Stimulated activated CD8-positive, alpha-beta memory T cell treated with anti-CD3 and anti-CD28 coated beads, Interleukin-12 subunit alpha, Interleukin-12 subunit beta, amount 100 ng/mL, for 24 hours (primary cell): ENCODE measurements around the gene JAM2.
A peak's percentile ranks its signal among the peaks of the same experiment; 100 is the strongest.

Experiments
- DNase-seq: peaks from one replicate; pipeline ENCODE4 v3.0.0-alpha.2; 2020; ENCODE audit errors: extremely low read depth

The JAM2 gene

DNA sequence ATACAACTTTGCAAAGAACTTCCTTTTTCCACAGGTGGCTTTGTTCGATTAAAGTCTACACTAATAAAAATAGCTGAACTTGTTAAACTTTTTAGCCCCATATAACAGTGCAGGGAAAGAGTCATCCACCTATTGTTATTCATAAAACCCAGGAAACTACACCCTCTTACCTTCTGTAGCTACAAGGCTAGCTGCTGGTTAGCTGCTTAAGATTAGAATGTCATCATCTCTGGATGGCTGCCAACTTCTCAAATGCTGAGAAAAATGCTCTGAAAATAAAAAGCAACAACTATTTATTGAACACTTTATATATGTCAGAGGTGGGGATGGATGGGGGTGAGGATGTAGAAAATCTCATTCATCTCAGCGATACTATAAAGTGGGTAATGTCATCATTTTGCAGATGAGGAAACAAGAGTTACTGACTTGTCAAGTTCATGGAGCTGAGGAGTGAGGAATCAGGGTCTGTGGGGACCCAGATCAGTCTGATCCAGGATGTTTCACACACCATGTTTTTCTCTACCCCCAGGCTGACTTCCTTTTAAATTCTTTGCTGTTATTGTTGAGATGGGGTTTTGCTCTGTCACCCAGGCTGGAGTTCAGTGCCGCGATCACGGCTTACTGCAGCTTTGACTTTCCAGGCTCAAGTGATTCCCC lies 78.6 kb downstream of the JAM2 start:
- DNase-seq, result no peak

DNA sequence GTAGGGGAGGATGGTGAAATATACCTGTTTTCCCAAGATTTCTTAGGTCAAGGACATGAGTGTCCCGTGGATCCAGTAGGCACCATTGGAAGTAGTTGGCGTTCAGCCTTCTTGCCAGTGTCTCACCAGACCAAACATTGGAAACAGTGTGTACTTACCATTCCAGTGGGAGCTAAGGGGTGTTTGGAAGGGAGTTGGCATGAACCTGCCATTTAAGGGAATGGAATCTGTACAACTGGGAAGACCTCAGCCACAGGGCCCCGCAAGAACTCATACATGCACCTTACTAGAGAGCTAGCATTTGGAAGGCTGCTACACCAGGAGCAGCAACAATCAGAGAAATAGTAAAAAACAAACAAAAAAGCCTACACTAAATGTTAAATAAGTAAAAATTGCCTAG lies 82.9 kb downstream of the JAM2 start:
- no peak for DNase-seq

DNA sequence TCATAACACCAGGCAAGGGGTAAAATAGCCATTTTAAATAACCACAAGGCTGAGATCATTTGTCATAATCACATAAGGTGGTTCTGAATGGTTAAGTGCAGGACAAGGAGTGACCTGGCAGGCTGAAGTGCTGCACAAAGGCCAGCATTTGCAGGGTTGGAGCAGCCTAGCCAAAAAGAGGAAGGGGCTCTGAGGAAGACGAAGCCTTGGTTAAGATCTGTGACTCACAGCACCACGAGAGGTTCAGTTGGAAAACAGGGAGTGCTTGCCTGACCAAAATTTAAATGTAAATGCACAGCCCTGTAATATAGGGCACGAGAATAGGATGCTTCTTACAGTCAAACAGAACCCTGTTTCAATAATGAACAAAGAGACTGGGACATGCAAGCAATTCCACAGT lies 83.6 kb downstream of the JAM2 start:
- DNase-seq, result no peak

GRCh38 chr21:25732091-25732760 lies 93.2 kb downstream of the JAM2 start:
- DNase-seq, result no peak

GRCh38 chr21:25733859-25734653 lies 95.0 kb downstream of the JAM2 start:
- no peak for DNase-seq

DNA sequence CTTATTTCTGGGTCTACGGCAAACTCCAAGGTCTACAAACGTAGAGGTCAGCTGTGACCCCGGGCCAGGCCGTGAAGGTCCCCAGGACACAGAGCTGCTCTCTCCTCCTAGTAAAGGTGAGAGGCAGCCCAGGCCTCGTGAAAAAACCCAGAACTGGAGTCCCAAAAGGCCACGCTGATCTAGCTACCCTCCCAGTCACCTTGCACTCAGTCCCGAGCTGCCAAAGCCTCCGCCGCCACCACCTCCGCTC lies 95.5 kb downstream of the JAM2 start:
- DNase-seq, result no peak

DNA sequence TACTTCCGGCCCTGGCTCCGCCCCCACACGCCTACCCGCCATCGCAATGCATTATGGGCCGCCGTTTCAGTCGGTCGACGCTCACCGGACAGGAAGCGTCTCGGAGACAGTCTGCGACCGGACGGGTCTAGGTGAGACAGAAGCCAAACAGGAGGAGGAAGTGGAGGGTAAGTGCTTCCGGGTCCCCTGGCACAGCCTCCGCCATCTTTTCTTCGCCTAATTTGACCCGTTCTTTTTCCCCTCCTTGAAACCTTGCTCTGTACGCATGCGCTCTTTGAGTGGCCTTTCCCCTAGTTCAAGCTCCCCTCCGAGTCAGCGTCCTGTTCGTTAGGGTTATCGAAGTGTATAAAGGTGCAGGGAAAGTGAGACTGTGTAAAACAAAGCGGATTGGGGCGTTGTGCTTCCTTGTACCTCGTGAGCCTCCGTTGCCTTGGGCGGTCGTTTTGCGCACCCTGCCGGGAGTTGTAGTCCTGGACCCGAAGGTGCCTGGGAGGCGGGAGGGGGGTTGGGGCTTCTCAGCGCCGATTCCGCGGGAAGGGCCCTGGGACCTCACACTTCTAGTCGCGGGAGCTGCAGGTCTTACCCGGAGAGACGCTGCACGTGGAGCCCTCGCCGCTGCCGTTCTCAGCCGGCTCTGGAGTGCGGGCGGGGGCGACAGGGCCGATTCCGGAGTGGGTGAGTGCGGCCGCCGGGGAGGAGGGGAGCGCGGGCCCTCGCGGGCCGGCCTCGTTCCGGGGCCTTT lies 96.0 kb downstream of the JAM2 start, which contains the start of the genes ATP5PF and GABPA:
Gene ATP5PF (minus strand): TSS at position 1 of the 742 bp plus-strand sequence. CDS start 5,110 bp downstream, outside the sequence.
Gene GABPA (plus strand): TSS at position 69 of the 742 bp plus-strand sequence. CDS start 6,627 bp downstream, outside the sequence.
- DNase-seq, result peak; percentile 90

GRCh38 chr21:25735646-25736597 lies 96.9 kb downstream of the JAM2 start:
- DNase-seq, result peak; percentile 55

DNA sequence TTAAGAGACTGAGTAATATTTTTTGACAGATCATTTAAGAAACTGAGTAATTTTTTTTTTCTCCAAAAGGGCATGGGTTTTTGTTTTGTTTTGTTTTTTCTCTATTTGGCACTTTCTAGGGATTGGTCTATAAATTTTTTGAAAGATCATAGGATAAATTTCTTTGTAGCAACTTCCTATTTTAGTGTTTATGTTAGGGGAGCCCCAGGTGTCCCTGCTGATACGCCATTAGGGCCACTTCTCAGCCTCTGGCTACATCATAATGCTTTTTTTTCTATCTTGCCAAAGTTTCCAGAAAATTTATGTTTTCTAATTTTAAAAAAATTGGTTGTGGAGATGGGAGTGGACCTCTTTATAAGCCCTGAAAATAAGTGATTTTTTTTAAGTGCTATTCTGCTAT lies 98.4 kb downstream of the JAM2 start:
- DNase-seq, result no peak

DNA sequence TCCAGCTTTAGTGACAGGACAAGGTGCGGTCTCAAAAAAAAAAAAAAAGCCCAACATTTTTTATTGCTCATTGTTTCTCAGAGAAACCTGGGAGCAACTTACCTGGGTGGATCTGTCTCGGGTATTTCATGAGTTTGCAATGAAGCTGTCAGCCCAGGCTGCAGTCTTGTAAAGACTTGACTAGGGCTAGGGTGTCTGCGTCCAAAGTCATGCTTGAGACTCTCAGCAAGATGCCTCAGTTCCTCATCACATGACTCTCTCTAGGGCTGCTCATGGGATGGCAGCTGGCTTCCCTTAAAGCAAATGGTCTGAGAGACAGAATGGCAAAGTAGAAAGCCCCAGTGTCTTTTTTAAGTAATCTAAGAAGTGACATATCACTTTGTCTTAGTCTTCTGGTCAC lies 103.8 kb downstream of the JAM2 start:
- DNase-seq, result no peak

- DNase-seq, result no peak
Measured at GRCh38 chr21:25744854-25745253, 105.8 kb downstream of the JAM2 start.

DNA sequence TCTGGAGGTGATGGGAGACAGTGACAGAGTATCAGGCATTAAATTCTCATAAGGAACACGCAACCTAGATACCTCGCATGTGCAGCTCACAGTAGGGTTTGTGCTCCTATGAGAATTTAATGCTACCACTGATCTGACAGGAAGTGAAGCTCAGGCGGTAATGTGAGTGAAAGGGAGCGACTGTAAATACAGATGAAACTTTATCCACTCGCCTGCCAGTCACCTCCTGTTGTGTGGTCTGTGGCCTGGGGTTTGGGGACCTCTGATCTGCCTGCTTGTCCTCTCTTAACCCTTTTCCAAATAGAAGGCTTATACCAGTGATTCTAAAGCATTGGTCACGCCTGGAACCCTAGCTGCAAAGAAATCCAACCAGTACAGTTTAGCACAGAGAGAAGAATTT lies 111.0 kb downstream of the JAM2 start:
- DNase-seq, result no peak

DNA sequence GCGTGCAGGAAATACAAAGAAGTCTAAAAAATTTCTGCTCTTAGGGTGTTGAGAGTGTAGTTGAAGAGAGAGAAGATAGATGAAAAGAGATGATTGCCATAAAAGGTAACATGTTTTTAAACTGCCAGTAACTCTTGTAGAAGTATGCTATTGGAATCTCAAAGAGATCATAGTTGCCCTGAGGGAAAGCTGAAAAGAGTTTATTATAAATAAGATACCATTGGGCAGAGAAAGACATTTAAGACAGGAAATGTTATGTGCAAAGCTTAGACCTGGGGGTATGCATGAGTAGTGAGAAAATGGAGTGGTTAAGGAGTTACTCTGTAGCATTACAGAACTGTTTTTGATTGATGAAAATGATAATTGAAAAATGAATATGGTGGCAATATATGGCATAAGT lies 113.4 kb downstream of the JAM2 start:
- no peak for DNase-seq

DNA sequence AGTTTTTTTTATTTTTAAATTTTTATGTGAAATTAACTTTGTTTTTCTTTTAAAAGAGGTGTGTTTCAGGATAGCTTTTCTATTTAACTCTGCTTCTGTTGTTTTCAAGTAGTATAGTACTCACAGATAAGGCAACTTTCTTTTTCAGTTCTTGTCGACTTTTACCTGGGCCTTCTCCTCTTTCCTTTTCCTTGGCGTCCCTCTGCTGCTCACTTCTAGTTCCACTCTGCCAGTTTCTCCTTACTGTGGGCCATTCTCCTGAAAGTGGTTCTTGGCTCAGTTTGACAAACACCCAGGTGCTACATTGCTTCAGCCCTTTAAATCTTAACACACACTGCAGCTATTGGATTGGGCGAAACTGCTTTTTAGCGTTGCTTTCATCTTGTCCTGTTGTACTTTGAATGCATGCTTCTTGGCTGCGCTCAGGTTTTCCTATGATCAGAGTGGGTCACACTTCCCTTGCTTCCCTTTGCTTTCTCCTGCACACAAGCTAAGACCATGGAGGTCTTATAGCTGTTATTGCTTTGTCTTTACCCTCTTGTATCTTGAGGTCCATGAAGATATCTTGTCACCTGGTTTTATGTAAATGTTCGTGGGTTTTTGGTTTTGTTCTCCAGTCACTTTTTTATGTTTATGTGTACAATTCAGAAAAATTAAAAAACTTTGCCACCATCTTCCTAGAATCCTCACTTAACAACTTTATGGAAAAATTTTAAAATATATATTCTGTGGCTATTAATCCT lies 117.3 kb downstream of the JAM2 start:
- no peak for DNase-seq

DNA sequence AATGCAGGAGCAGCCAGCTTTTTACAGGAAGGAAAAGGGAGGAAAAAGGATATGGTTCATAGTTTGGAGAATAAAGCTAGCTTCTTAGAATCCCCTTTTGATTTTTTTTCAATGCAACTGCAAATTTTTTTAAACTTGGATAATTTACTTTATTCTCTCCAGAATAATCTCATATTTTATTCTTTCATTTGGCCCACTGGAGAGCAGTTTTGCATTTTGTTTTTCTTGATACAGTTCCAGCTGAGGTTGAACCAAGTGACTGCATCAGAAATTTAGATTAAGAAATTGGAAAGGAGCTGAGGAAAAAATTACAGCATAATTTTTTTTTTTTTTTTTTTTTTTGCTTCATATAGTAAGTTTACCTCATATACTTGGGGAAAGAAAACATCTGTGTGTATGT lies 118.5 kb downstream of the JAM2 start:
- DNase-seq, result no peak

GRCh38 chr21:25759573-25759972 lies 120.5 kb downstream of the JAM2 start:
- no peak for DNase-seq

DNA sequence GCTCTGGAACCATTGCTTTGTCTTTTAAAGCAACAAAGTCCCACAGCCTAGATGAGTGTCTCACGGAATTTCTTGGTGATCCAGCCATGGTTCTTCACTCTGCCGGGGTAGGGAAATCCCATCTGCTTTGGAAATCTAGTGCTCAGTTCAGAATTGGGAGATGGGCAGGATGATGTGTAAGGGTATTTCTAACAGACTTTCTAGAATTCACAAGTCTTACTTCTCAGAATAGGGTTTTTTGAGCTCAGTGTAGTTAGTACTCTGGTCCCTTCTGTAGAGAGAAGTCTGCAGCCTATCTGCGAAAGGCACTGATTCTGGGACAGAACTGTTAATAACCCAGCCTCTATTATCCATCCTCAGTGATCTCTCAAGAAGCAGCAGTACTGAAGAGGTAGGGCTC lies 121.0 kb downstream of the JAM2 start:
- no peak for DNase-seq

DNA sequence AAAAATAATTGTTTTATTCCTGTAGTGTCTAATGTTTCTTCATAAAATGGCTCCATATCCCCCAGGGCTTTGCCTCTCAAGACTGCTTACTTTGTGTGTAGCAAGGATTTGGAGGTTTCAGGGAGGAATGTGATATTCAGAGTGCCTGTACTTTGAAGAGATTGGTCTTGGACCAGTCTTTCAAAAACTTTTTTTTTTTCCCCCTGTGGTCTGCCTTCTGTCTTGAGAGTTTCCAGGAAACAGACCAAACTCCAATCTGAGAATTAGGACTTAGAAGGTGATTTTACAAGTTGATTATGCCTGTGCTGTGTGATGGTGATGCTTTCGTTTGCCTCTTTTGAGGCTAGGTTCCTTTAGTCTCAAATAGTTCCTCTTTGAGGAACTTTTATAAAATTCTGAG lies 121.6 kb downstream of the JAM2 start:
- DNase-seq, result no peak

- no peak for DNase-seq
Measured at GRCh38 chr21:25764065-25764464, 125.0 kb downstream of the JAM2 start.
